Measurements from ENCODE around the gene METTL27. TPM values are rescaled to one million over a fixed set of nuclear protein-coding genes. Genes with fewer than 3 reads are reported as not detected.
"Not testable (repeated sequence)": the region's sequence is repeated elsewhere in the genome, so short reads cannot be mapped to it uniquely, and the experiment has no call there.

Gene METTL27
- polyA plus RNA-seq, 6 donors from 2014 or later: 0.61 to 3.9 (median 1.6) TPM; not detected in 2

DNA sequence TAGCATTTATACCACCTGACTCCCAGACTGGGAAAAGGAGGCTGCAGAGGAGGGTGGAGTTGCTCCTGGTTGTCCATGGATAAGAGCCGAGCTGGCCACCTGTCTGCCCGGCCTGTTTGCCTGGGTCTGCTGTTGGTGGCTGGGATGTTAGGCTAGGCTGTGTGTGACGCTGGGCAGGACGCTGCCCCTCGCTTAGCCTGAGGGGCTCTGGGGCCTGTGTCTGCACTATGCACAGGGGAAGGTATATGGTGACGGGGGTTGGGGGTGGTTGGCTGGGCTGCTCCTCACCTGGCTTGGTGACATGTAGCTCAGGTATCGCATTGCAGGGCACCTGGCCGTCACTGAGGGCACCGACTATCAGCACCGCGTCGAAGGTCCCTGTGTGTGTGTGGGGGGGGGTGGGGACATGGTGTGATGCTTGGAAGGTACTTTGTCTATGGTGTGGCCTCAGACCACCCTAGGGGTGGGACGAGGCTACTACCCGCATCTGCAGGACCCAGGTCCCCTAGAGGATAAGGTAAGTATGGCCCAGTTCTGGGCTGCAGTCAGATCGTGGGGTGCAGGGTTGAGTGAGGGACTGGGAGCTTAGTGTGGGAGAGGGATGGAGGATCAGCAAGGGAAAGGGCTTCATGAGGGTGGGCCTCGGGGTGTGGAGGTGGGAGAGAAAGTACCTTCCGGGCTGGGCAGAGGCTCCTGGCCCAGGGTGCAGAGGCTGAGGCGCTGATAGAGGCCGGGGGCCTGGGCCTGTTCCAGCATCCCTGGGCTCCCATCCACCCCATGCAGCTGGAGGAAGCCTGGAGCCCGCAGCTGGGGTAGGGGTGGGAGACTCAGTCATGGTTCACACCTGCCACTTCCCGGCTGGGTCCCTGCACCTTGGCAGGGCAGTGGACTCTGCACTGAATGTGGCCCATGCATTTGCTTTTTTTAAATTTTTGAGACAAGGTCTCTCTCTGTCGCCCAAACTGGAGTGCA is 2.3 kb downstream of the METTL27 start:
- no peak for DNase-seq
- H3K4me3 Mint-ChIP-seq: peak overlapping the region in 1 of 8 donors; percentile 51
- H3K27me3 Mint-ChIP-seq: no peaks in the 10 kb centered on the region
- no peaks in the 10 kb centered on the region for H3K36me3 Mint-ChIP-seq
- peaks cover 12 to 25% (median 20%) of the 10 kb centered on the region in 3 donors for H3K4me1 Mint-ChIP-seq
- no peak for ATAC-seq (ENCODE audit: low read depth in 2 of 2)
- no peaks in the 10 kb centered on the region for H3K9me3 Mint-ChIP-seq
- H3K27ac Mint-ChIP-seq: no peak overlapping the region

DNA sequence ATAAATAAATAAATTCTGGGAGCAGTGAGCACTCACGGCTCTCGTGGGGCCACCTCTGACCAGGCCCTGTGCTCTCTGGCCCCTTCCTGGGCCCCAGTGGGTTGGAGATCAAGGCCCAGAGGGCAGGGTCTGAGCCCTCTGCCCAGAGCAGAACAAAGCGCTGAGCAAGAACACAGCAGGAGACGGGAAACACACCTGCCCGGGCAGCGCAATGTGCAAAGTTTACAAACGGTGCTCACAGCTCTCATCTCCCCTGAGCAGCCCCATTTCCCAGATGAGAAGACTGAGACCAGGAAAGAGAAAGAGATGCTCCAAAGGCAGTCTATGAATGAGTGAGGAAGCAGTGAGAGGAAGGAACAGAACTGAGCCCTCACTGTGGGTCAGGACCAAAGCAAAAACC is 3.0 kb downstream of the METTL27 start:
- Mint-ChIP-seq H3K4me3 (peak overlapping the region in 1 of 8 donors; percentile 16), H3K4me1 (peaks cover 10 to 18% (median 16%) of the 10 kb centered on the region in 3 donors), H3K9me3 (no peaks in the 10 kb centered on the region), H3K27ac (no peak overlapping the region), H3K36me3 (no peaks in the 10 kb centered on the region), H3K27me3 (no peaks in the 10 kb centered on the region)
- DNase-seq: no peak
- no peak for ATAC-seq (ENCODE audit: low read depth in 2 of 2)

GRCh38 chr7:73838642-73839041 is 3.7 kb downstream of the METTL27 start:
- H3K4me3 Mint-ChIP-seq: peak overlapping the region in 1 of 8 donors; percentile 79

GRCh38 chr7:73837167-73837566 is 5.1 kb downstream of the METTL27 start:
- not testable (repeated sequence) for H3K4me3 Mint-ChIP-seq; ATAC-seq (ENCODE audit: low read depth in 2 of 2); DNase-seq; H3K9me3 Mint-ChIP-seq; H3K36me3 Mint-ChIP-seq; H3K4me1 Mint-ChIP-seq; H3K27me3 Mint-ChIP-seq
- peak overlapping the region in 1 of 6 donors; percentile 75 for H3K27ac Mint-ChIP-seq

More at GRCh38 chr7:73838642-73839041, 3.7 kb downstream of the METTL27 start:
- H3K27me3 Mint-ChIP-seq: no peaks in the 10 kb centered on the region
- no peak for ATAC-seq (ENCODE audit: low read depth in 2 of 2)
- DNase-seq: no peak
- H3K9me3 Mint-ChIP-seq: no peaks in the 10 kb centered on the region
- H3K4me1 Mint-ChIP-seq: peaks cover 4 to 11% (median 10%) of the 10 kb centered on the region in 3 donors
- H3K27ac Mint-ChIP-seq: no peak overlapping the region
- H3K36me3 Mint-ChIP-seq: no peaks in the 10 kb centered on the region

- DNase-seq (no peak), ATAC-seq (ENCODE audit: low read depth in 2 of 2) (no peak)
- Mint-ChIP-seq H3K27me3 (no peaks in the 10 kb centered on the region), H3K36me3 (no peaks in the 10 kb centered on the region), H3K9me3 (no peaks in the 10 kb centered on the region), H3K4me1 (peaks cover 2 to 5% (median 4%) of the 10 kb centered on the region in 3 donors), H3K27ac (no peak overlapping the region), H3K4me3 (no peak overlapping the region)
Observed at GRCh38 chr7:73834626-73835191, 7.6 kb downstream of the METTL27 start.

DNA sequence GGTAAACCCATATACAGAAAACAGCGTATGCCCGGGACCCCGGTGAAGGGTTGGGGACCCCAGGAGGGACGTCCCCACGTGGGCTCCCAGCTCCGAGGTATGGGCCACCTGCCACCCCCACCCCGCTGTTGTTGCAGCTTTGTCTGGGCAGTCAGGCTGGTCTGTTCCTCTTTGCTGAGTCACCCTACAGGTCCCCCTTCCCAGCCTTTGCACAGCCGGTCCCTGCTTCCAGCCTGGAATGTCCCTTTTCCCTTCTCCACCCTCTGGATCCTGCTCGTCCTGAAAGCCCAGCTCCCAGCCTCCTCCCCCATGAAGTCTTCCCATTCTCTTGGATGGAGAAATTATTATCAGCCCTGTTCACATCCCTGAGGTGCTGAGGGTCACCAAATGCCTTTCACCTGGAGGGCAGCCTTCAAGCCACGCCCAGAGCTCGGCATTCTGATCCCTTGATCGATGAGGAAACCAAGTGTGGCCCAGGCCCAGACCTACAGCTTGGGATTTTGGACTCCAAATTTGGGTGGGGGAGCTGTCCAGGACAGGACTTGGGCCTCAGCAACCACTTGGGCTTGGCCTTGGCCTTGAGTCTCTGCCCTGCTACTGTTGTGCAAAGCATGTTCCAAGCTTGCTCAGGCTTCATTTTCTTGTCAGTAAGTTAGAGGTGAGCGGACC is 8.9 kb downstream of the METTL27 start:
- no peaks in the 10 kb centered on the region for H3K27me3 Mint-ChIP-seq
- H3K27ac Mint-ChIP-seq: no peak overlapping the region
- no peak overlapping the region for H3K4me3 Mint-ChIP-seq
- ATAC-seq (ENCODE audit: low read depth in 2 of 2) (no peak), DNase-seq (no peak)
- H3K9me3 Mint-ChIP-seq: no peaks in the 10 kb centered on the region
- H3K4me1 Mint-ChIP-seq: peaks cover 7 to 14% (median 13%) of the 10 kb centered on the region in 3 donors
- H3K36me3 Mint-ChIP-seq: no peaks in the 10 kb centered on the region

DNA sequence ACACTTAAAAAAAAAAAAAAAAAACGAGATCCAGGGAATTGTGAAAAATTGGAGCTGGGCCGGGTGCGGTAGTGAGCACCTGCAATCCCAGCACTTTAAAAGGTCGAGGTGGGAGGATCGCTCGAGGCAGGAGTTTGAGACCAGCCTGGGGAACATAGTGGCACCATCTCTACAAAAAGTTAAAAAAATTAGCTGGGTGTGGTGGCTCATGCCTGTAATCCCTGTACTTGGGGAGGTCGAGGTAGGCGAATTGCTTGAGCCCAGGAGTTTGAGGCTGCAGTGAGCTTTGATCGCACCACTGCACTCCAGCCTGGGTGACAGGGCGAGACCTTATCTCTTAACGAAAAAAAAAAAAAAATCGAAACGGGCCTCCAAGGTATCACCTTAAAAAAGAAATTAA is 9.5 kb downstream of the METTL27 start:
- H3K27ac Mint-ChIP-seq: no peak overlapping the region
- H3K4me1 Mint-ChIP-seq: peaks cover 13 to 19% (median 19%) of the 10 kb centered on the region in 3 donors
- H3K9me3 Mint-ChIP-seq: no peaks in the 10 kb centered on the region

DNA sequence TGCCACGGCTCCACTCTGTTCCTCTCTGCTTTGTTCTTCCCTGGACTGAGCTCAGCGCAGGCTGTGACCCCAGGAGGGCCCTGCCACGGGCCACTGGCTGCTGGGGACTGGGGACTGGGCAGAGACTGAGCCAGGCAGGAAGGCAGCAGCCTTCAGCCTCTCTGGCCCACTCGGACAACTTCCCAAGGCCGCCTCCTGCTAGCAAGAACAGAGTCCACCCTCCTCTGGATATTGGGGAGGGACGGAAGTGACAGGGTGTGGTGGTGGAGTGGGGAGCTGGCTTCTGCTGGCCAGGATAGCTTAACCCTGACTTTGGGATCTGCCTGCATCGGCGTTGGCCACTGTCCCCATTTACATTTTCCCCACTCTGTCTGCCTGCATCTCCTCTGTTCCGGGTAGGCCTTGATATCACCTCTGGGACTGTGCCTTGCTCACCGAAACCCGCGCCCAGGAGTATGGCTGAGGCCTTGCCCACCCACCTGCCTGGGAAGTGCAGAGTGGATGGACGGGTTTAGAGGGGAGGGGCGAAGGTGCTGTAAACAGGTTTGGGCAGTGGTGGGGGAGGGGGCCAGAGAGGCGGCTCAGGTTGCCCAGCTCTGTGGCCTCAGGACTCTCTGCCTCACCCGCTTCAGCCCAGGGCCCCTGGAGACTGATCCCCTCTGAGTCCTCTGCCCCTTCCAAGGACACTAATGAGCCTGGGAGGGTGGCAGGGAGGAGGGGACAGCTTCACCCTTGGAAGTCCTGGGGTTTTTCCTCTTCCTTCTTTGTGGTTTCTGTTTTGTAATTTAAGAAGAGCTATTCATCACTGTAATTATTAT is 10.3 kb downstream of the METTL27 start:
- ATAC-seq (ENCODE audit: low read depth in 2 of 2): no peak
- Mint-ChIP-seq H3K36me3 (no peaks in the 10 kb centered on the region), H3K27me3 (no peaks in the 10 kb centered on the region), H3K4me1 (peaks cover 20 to 26% (median 26%) of the 10 kb centered on the region in 3 donors), H3K27ac (peak overlapping the region in 1 of 6 donors; percentile 47), H3K4me3 (no peak overlapping the region), H3K9me3 (no peaks in the 10 kb centered on the region)
- DNase-seq: no peak

More for the DNA sequence above, 9.5 kb downstream of the METTL27 start:
- ATAC-seq (ENCODE audit: low read depth in 2 of 2) (no peak), DNase-seq (no peak)
- Mint-ChIP-seq H3K4me3 (no peak overlapping the region), H3K27me3 (no peaks in the 10 kb centered on the region), H3K36me3 (no peaks in the 10 kb centered on the region)

- Mint-ChIP-seq H3K27ac (peak overlapping the region in 1 of 6 donors; percentile 47), H3K36me3 (no peaks in the 10 kb centered on the region), H3K4me1 (peaks cover 26 to 32% (median 31%) of the 10 kb centered on the region in 3 donors)
Observed at GRCh38 chr7:73831584-73831833, 10.8 kb downstream of the METTL27 start.

DNA sequence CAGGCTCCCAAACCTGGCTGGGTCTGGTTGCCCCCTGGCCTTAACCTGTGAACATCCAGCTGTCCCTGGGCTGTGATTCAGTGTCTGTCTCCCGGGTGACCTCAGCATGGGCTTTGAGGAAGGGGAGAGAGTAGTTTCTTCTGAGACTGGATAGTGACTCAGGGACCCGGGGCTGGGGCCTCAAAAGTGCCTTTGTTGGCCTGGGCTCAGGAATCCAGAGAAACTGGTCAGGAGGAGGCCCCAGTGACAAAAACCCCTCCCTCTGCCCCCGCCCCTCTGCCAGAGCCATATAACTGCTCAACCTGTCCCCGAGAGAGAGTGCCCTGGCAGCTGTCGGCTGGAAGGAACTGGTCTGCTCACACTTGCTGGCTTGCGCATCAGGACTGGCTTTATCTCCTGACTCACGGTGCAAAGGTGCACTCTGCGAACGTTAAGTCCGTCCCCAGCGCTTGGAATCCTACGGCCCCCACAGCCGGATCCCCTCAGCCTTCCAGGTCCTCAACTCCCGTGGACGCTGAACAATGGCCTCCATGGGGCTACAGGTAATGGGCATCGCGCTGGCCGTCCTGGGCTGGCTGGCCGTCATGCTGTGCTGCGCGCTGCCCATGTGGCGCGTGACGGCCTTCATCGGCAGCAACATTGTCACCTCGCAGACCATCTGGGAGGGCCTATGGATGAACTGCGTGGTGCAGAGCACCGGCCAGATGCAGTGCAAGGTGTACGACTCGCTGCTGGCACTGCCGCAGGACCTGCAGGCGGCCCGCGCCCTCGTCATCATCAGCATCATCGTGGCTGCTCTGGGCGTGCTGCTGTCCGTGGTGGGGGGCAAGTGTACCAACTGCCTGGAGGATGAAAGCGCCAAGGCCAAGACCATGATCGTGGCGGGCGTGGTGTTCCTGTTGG is 11.4 kb downstream of the METTL27 start, which contains the start of gene CLDN4:
TSS of gene CLDN4 (plus strand) at position 316 of the 903 bp plus-strand sequence. CDS start at position 522, 206 bp downstream.
- ATAC-seq (ENCODE audit: low read depth in 2 of 2) (no peak), DNase-seq (no peak)
- Mint-ChIP-seq H3K4me3 (peak within 1 kb of the TSS in 2 of 8 donors; percentile 23 to 49), H3K27ac (peak within 1 kb of the TSS in 2 of 6 donors; percentile 42 to 47), H3K27me3 (no peaks in the 10 kb centered on the region), H3K4me1 (peaks cover 31 to 37% (median 37%) of the 10 kb centered on the region in 3 donors), H3K36me3 (no peaks in the 10 kb centered on the region), H3K9me3 (no peaks in the 10 kb centered on the region)

More at GRCh38 chr7:73831584-73831833, 10.8 kb downstream of the METTL27 start:
- DNase-seq (no peak), ATAC-seq (ENCODE audit: low read depth in 2 of 2) (no peak)
- no peaks in the 10 kb centered on the region for H3K9me3 Mint-ChIP-seq
- no peaks in the 10 kb centered on the region for H3K27me3 Mint-ChIP-seq
- H3K4me3 Mint-ChIP-seq: no peak overlapping the region

- Mint-ChIP-seq H3K27ac (peak overlapping the region in 1 of 6 donors; percentile 84), H3K4me1 (peaks cover 31 to 39% (median 39%) of the 10 kb centered on the region in 3 donors), H3K36me3 (no peaks in the 10 kb centered on the region), H3K27me3 (no peaks in the 10 kb centered on the region), H3K9me3 (no peaks in the 10 kb centered on the region), H3K4me3 (peak overlapping the region in 2 of 8 donors; percentile 23 to 49)
- ATAC-seq (ENCODE audit: low read depth in 2 of 2): no peak
- no peak for DNase-seq
Observed at GRCh38 chr7:73829921-73830680, 12.2 kb downstream of the METTL27 start.
